IPS-20b (cell line): ENCODE data around the gene FARS2.
"Not testable (repeated sequence)": the region's sequence is repeated elsewhere in the genome, so short reads cannot be mapped to it uniquely, and the experiment has no call there.

Source experiments
- H3K27ac ChIP-seq: one replicate; pipeline ENCODE4 v1.5.1; 2013; ENCODE audit warnings: low read length
- H3K27me3 ChIP-seq: 2 replicates; pipeline ENCODE4 v1.6.1; 2013; ENCODE audit warnings: mild to moderate bottlenecking, low read length, inconsistent platforms; ENCODE audit not compliant: insufficient read depth
- H3K36me3 ChIP-seq: 2 replicates; pipeline ENCODE4 v1.6.1; 2013; ENCODE audit warnings: low read depth, mild to moderate bottlenecking, inconsistent platforms, low read length, moderate library complexity; ENCODE audit not compliant: insufficient read depth
- H3K4me1 ChIP-seq: 2 replicates; pipeline ENCODE4 v1.6.1; 2013; ENCODE audit warnings: mild to moderate bottlenecking, control low read depth, inconsistent platforms, low read length, moderate library complexity; ENCODE audit not compliant: insufficient read depth
- H3K4me3 ChIP-seq: 2 replicates; pipeline ENCODE4 v1.5.1; 2013; ENCODE audit warnings: mild to moderate bottlenecking, low read length, inconsistent platforms
- H3K9ac ChIP-seq: 2 replicates; pipeline ENCODE4 v1.6.1; 2013; ENCODE audit warnings: low read depth, mild to moderate bottlenecking, inconsistent platforms, low read length, moderate library complexity
- H3K9me3 ChIP-seq: 2 replicates; pipeline ENCODE4 v1.6.1; 2013; ENCODE audit warnings: mild to moderate bottlenecking, low read depth, low read length, inconsistent platforms; ENCODE audit not compliant: insufficient read depth

FARS2 gene

DNA sequence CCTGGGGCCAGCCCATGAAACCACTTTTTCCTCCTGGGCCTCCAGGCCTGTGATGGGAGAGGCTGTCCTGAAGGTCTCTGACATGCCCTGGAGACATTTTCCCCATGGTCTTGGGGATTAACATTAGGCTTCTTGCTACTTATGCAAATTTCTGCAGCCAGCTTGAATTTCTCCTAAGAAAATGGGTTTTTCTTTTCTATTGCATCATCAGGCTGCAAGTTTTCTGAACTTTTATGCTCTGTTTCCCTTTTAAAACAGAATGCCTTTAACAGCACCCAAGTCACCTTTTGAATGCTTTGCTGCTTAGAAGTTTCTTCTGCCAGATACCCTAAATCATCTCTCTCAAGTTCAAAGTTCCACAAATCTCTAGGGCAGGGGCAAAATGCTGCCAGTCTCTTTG lies 535.2 kb downstream of the FARS2 start:
- H3K36me3 ChIP-seq, H3K9ac ChIP-seq, H3K27me3 ChIP-seq, H3K27ac ChIP-seq, H3K4me1 ChIP-seq, H3K4me3 ChIP-seq: not testable (repeated sequence)
- H3K9me3 ChIP-seq, result peaks cover 11% of the 10 kb centered on the region

GRCh38 chr6:5806406-5806805 lies 545.1 kb downstream of the FARS2 start:
- not testable (repeated sequence) for H3K36me3 ChIP-seq, H3K27me3 ChIP-seq, H3K9ac ChIP-seq, H3K4me1 ChIP-seq, H3K27ac ChIP-seq, H3K4me3 ChIP-seq
- H3K9me3 ChIP-seq, result peaks cover 28% of the 10 kb centered on the region

- Histone ChIP-seq H3K36me3 (no peaks in the 10 kb centered on the region), H3K27me3 (no peaks in the 10 kb centered on the region), H3K9me3 (peaks cover 28% of the 10 kb centered on the region), H3K27ac (no peak overlapping the region), H3K4me3 (no peak overlapping the region), H3K4me1 (no peaks in the 10 kb centered on the region), H3K9ac (no peak overlapping the region)
These were observed 548.1 kb downstream of the FARS2 start for GRCh38 chr6:5809450-5809849.

DNA sequence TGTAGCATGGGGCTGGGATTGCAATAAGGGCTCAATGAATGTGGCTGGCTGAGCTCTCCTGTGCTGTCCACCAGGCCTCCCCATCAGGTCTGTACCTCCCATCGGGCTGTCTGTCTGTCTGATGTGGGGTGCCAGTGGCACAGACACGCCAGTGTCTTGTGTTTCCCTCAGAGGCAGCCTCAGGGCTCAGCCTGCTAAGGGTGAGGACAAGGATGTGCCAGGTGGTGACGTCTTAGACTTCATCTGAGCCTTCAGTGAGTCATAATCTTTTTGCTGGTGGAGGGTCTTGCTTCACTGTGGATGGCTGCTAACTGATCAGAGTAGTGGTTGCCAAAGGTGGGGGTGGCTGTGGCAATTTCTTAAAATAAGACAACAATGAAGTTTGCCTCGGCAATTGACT lies 550.7 kb downstream of the FARS2 start:
- H3K36me3 ChIP-seq, result no peaks in the 10 kb centered on the region
- H3K4me1 ChIP-seq, result no peaks in the 10 kb centered on the region
- H3K27me3 ChIP-seq, result no peaks in the 10 kb centered on the region
- H3K27ac ChIP-seq, result no peak overlapping the region
- H3K4me3 ChIP-seq, result no peak overlapping the region
- no peak overlapping the region for H3K9ac ChIP-seq
- H3K9me3 ChIP-seq, result peaks cover 8% of the 10 kb centered on the region

- Histone ChIP-seq H3K9ac (no peak overlapping the region), H3K27ac (no peak overlapping the region)
These were observed 552.3 kb downstream of the FARS2 start for GRCh38 chr6:5813625-5814027.

DNA sequence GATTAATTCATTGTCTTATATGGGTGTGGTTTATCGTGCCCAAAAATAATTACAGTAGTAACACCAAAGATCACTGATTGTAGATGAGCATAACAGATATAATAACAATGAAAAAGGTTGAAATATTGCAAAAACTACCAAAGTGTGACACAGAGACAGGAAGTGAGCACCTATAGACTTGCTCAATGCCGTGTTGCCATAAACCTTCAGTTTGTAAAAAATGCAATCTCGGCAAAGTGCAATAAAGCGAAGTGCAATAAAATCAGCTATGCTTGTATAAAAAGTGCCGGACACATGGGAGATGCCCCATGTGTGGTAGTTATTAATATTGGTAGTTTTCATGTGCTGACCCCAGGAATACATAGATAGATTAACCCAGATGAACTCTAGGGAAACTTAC lies 552.8 kb downstream of the FARS2 start:
- H3K27ac ChIP-seq, result no peak overlapping the region
- no peaks in the 10 kb centered on the region for H3K36me3 ChIP-seq

More at GRCh38 chr6:5813625-5814027, 552.3 kb downstream of the FARS2 start:
- no peak overlapping the region for H3K4me3 ChIP-seq
- no peaks in the 10 kb centered on the region for H3K9me3 ChIP-seq
- no peaks in the 10 kb centered on the region for H3K36me3 ChIP-seq
- H3K27me3 ChIP-seq, result no peaks in the 10 kb centered on the region
- H3K4me1 ChIP-seq, result no peaks in the 10 kb centered on the region

GRCh38 chr6:5814901-5815300 lies 553.6 kb downstream of the FARS2 start:
- Histone ChIP-seq H3K36me3 (no peaks in the 10 kb centered on the region), H3K9me3 (no peaks in the 10 kb centered on the region), H3K9ac (no peak overlapping the region), H3K4me1 (no peaks in the 10 kb centered on the region), H3K27me3 (no peaks in the 10 kb centered on the region), H3K4me3 (no peak overlapping the region), H3K27ac (no peak overlapping the region)

More for the DNA sequence above, 552.8 kb downstream of the FARS2 start:
- Histone ChIP-seq H3K4me1 (no peaks in the 10 kb centered on the region), H3K9ac (no peak overlapping the region), H3K4me3 (no peak overlapping the region), H3K27me3 (no peaks in the 10 kb centered on the region), H3K9me3 (no peaks in the 10 kb centered on the region)

GRCh38 chr6:5817869-5818268 lies 556.6 kb downstream of the FARS2 start:
- no peak overlapping the region for H3K4me3 ChIP-seq
- H3K9me3 ChIP-seq, result no peaks in the 10 kb centered on the region
- no peaks in the 10 kb centered on the region for H3K4me1 ChIP-seq
- no peaks in the 10 kb centered on the region for H3K36me3 ChIP-seq
- no peak overlapping the region for H3K27ac ChIP-seq
- H3K9ac ChIP-seq, result no peak overlapping the region
- H3K27me3 ChIP-seq, result no peaks in the 10 kb centered on the region

DNA sequence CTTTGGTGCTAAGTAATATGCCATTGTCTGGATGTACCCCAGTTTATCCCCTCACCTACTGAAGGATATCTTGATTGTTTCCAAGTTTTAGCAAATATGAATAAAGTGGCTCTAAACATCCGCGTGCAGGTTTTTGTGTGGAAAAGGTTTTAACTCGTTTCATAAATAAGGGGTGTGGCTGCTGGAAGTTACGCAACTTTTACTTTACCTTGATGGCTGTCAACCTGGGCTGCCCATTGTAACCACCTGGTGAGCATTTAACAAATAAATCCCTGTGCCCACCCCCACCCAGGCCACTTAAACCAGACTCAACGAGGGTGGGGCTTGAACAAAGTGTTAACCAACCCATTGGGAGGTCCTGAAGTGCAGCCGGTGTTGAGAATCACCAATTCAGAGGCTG lies 557.6 kb downstream of the FARS2 start:
- H3K27ac ChIP-seq, result no peak overlapping the region

More for the DNA sequence above, 557.6 kb downstream of the FARS2 start:
- H3K27me3 ChIP-seq, result no peaks in the 10 kb centered on the region
- H3K4me3 ChIP-seq, result no peak overlapping the region
- no peak overlapping the region for H3K9ac ChIP-seq
- H3K9me3 ChIP-seq, result no peaks in the 10 kb centered on the region
- no peaks in the 10 kb centered on the region for H3K4me1 ChIP-seq
- no peaks in the 10 kb centered on the region for H3K36me3 ChIP-seq
